ENCODE results near the gene NRG3. TPM values are rescaled to one million over a fixed set of nuclear protein-coding genes. Genes with fewer than 3 reads are reported as not detected.

Gene NRG3
- total RNA-seq, 6 donors from 2014 or later, result 0.44 to 2.7 (median 1.5) TPM; not detected in 1

DNA sequence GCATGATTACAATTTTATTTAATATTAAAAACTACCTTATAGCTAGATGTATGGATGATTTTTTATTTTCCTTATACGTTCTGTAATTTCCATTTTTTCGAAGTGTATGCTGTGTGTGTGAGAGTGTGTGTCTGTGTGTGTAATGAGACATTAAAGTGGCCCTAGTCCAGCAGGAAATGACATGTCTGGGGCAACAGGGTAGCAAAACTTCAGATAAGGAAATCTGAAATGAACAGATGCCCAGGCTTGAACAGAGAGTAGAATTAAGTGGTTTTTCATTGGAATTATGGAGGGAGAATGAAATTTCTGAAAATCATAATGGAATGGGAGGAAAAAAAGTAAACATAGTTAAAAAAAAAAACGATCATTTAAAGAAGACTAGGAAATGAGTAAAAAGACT, 200.6 kb downstream of the NRG3 start:
- ATAC-seq (ENCODE audit: low FRiP score in 2 of 2), result no peak

DNA sequence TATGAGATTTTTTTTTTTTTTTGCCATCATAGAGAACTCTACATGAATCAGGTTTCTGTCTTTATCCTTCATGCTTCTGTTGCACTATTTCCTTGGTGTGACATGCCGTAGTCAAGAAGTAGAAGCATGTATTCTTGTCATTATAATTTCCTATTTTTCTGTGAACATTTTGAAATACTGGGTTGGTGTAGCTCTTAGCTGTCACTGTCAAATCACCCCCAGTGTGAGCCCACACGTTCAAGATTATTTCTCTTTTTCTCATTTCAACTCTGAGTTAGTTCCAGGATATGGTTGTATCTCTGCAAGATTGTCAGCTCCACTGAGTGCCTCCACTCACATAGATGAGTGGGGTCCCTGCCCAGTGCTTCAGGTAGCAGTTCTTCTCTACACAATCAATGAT, 209.5 kb downstream of the NRG3 start:
- H3K36me3 ChIP-seq, result no peaks in the 10 kb centered on the region
- DNase-seq (no peak), ATAC-seq (ENCODE audit: low FRiP score in 2 of 2) (no peak)
- H3K27me3 ChIP-seq, result no peaks in the 10 kb centered on the region
- TF ChIP-seq POLR2A (IDR thresholded peaks at IDR 0.05), result no peak
- TF ChIP-seq, protein P1, sequence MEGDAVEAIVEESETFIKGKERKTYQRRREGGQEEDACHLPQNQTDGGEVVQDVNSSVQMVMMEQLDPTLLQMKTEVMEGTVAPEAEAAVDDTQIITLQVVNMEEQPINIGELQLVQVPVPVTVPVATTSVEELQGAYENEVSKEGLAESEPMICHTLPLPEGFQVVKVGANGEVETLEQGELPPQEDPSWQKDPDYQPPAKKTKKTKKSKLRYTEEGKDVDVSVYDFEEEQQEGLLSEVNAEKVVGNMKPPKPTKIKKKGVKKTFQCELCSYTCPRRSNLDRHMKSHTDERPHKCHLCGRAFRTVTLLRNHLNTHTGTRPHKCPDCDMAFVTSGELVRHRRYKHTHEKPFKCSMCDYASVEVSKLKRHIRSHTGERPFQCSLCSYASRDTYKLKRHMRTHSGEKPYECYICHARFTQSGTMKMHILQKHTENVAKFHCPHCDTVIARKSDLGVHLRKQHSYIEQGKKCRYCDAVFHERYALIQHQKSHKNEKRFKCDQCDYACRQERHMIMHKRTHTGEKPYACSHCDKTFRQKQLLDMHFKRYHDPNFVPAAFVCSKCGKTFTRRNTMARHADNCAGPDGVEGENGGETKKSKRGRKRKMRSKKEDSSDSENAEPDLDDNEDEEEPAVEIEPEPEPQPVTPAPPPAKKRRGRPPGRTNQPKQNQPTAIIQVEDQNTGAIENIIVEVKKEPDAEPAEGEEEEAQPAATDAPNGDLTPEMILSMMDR (IDR thresholded peaks at IDR 0.05), result no peak
- no peak for TF ChIP-seq POLR2AphosphoS5 (IDR thresholded peaks at IDR 0.05)
- TF ChIP-seq EP300 (IDR thresholded peaks at IDR 0.05), result no peak
- 91 to 94% methylated on average over 2 of the region's 2 CpGs for WGBS, 2 donors
- H3K27ac ChIP-seq, result no peak overlapping the region
- H3K4me1 ChIP-seq, result no peaks in the 10 kb centered on the region
- no peak overlapping the region for H3K4me3 ChIP-seq
- no peaks in the 10 kb centered on the region for H3K9me3 ChIP-seq

More for the DNA sequence above, 200.6 kb downstream of the NRG3 start:
- no peaks in the 10 kb centered on the region for H3K9me3 ChIP-seq
- H3K36me3 ChIP-seq, result no peaks in the 10 kb centered on the region
- no peaks in the 10 kb centered on the region for H3K27me3 ChIP-seq
- TF ChIP-seq EP300 (IDR thresholded peaks at IDR 0.05) (no peak), POLR2AphosphoS5 (IDR thresholded peaks at IDR 0.05) (no peak), POLR2A (IDR thresholded peaks at IDR 0.05) (no peak)
- TF ChIP-seq, protein P1 (IDR thresholded peaks at IDR 0.05), result no peak
- WGBS, 2 donors, result 58 to 60% methylated on average over 3 of the region's 3 CpGs
- H3K27ac ChIP-seq, result no peak overlapping the region
- H3K4me1 ChIP-seq, result no peaks in the 10 kb centered on the region
- no peak for DNase-seq
- H3K4me3 ChIP-seq, result no peak overlapping the region

DNA sequence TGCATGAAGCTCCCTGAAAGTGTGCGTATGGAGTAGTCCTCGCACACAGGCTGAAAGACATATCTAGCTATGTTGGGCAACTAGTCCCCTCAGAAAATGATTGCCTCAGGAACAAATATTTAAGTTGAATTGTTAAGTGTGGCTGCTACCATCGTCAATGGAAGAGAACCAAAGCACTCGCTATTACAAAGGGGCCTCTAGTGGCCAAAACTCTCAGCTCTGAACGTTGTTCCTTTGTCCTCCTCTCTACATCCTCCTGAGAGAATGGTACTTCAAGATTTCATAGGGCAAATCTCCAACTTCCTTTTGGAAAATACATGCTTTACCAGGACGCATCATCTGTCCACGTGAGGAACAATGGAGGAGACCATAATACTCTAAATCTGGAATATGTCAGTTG, 209.9 kb downstream of the NRG3 start:
- TF ChIP-seq, protein P1 (IDR thresholded peaks at IDR 0.05), result no peak
- no peak for TF ChIP-seq POLR2AphosphoS5 (IDR thresholded peaks at IDR 0.05)
- TF ChIP-seq POLR2A (IDR thresholded peaks at IDR 0.05), result no peak
- TF ChIP-seq EP300 (IDR thresholded peaks at IDR 0.05), result no peak
- ATAC-seq (ENCODE audit: low FRiP score in 2 of 2) (no peak), DNase-seq (no peak)
- Histone ChIP-seq H3K4me1 (no peaks in the 10 kb centered on the region), H3K27me3 (no peaks in the 10 kb centered on the region), H3K4me3 (no peak overlapping the region), H3K36me3 (no peaks in the 10 kb centered on the region), H3K27ac (no peak overlapping the region), H3K9me3 (no peaks in the 10 kb centered on the region)
- 71 to 84% methylated on average over 7 of the region's 7 CpGs for WGBS, 2 donors

DNA sequence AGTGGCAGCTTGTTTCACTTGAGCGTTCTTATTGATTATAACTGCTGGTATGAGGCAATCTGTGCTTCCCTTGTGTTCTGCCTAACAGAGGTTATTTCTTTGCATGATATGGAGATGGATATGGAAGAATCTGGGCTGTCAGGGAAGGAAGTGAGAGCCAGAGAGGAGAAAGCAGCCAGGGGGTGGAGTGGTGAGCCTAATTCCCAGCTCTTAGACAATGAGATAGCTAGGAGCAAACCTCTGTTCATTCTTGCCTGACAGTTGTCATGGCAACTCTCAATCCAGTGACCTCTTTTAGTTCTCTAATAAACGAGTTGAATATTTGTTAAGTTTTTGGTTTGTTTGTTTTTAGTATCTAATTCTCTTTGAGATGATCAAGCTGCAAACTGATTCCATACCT, 214.3 kb downstream of the NRG3 start:
- no peaks in the 10 kb centered on the region for H3K9me3 ChIP-seq
- H3K27ac ChIP-seq, result no peak overlapping the region
- H3K36me3 ChIP-seq, result no peaks in the 10 kb centered on the region
- TF ChIP-seq EP300 (IDR thresholded peaks at IDR 0.05) (no peak), POLR2A (IDR thresholded peaks at IDR 0.05) (no peak)
- TF ChIP-seq, protein P1 (IDR thresholded peaks at IDR 0.05), result no peak
- DNase-seq, result no peak
- H3K4me1 ChIP-seq, result no peaks in the 10 kb centered on the region
- no peaks in the 10 kb centered on the region for H3K27me3 ChIP-seq
- no peak for ATAC-seq (ENCODE audit: low FRiP score in 2 of 2)
- H3K4me3 ChIP-seq, result no peak overlapping the region
- WGBS, 2 donors, result 33 to 36% methylated on average over 2 of the region's 2 CpGs

DNA sequence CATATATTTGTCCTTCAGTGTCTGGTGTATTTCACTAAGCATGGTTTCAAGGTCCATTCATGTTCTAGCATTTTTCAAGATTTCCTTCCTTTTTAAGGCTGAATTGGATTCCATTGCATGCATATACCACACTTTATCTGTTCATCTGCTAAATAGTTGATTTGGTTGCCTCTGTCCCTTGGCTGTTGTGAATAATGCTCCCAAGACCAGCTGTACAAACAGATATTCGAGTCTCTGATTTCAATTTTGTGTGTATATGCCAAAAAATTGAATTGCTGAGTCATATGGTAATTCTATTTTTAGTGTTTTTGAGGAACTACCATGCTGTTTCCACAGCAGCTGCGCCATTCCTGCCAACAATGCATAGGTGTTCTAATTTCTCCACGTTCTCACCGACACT, 216.4 kb downstream of the NRG3 start:
- Histone ChIP-seq H3K4me1 (no peaks in the 10 kb centered on the region), H3K9me3 (no peaks in the 10 kb centered on the region), H3K27me3 (no peaks in the 10 kb centered on the region), H3K36me3 (no peaks in the 10 kb centered on the region), H3K4me3 (no peak overlapping the region), H3K27ac (no peak overlapping the region)
- no peak for ATAC-seq (ENCODE audit: low FRiP score in 2 of 2)
- no peak for TF ChIP-seq POLR2AphosphoS5 (IDR thresholded peaks at IDR 0.05)
- TF ChIP-seq POLR2A (IDR thresholded peaks at IDR 0.05), result no peak
- TF ChIP-seq, protein P1 (IDR thresholded peaks at IDR 0.05), result no peak
- TF ChIP-seq EP300 (IDR thresholded peaks at IDR 0.05), result no peak
- DNase-seq, result no peak
- WGBS, 2 donors, result 83 to 85% methylated on average over 4 of the region's 4 CpGs

All from upper lobe of left lung (tissue), 6 donors.